Neural crest cell (in vitro differentiated cells): ENCODE data around the gene LMTK3. TPM values are rescaled to one million over a fixed set of nuclear protein-coding genes. Genes with fewer than 3 reads are reported as not detected.

Source experiments
- DNase-seq: peaks from one replicate; pipeline ENCODE4 v3.0.0; 2021; ENCODE audit warnings: low read depth, mixed read lengths, low spot score
- H3K27ac Mint-ChIP-seq: one replicate; pipeline ENCODE4 v1.8.0; 2021; ENCODE audit warnings: mild to moderate bottlenecking, mixed read lengths; ENCODE audit not compliant: unreplicated experiment
- H3K27me3 Mint-ChIP-seq: 2 replicates; pipeline ENCODE4 v1.8.0; 2021; ENCODE audit warnings: low read depth, mild to moderate bottlenecking, mixed read lengths
- H3K36me3 Mint-ChIP-seq: 2 replicates; pipeline ENCODE4 v1.8.0; 2021; ENCODE audit warnings: low read depth, mild to moderate bottlenecking, mixed read lengths
- H3K4me1 Mint-ChIP-seq: 2 replicates; pipeline ENCODE4 v1.8.0; 2021; ENCODE audit warnings: mixed read lengths
- H3K4me3 Mint-ChIP-seq: one replicate; pipeline ENCODE4 v1.8.0; 2021; ENCODE audit warnings: mild to moderate bottlenecking, mixed read lengths
- H3K9me3 Mint-ChIP-seq: 2 replicates; pipeline ENCODE4 v1.8.0; 2021; ENCODE audit warnings: mixed read lengths
- long read RNA-seq: library from polyadenylated mRNA; unstranded; transcript quantifications from one replicate; pipeline ENCODE4 v2.0.0, GENCODE V29; 2020
- total RNA-seq: library from RNA; stranded (reverse); gene quantifications from 2 replicates; pipeline ENCODE4 v1.2.1, GENCODE V29; 2021
- TF ChIP-seq, protein P1 (sequence below): fragments of 200-600 bp; sonication (generic); conservative IDR thresholded peaks from 2 replicates; pipeline ENCODE4 v1.5.0; 2021; ENCODE audit warnings: antibody characterized with exemption, mild to moderate bottlenecking

LMTK3 gene, protein sequence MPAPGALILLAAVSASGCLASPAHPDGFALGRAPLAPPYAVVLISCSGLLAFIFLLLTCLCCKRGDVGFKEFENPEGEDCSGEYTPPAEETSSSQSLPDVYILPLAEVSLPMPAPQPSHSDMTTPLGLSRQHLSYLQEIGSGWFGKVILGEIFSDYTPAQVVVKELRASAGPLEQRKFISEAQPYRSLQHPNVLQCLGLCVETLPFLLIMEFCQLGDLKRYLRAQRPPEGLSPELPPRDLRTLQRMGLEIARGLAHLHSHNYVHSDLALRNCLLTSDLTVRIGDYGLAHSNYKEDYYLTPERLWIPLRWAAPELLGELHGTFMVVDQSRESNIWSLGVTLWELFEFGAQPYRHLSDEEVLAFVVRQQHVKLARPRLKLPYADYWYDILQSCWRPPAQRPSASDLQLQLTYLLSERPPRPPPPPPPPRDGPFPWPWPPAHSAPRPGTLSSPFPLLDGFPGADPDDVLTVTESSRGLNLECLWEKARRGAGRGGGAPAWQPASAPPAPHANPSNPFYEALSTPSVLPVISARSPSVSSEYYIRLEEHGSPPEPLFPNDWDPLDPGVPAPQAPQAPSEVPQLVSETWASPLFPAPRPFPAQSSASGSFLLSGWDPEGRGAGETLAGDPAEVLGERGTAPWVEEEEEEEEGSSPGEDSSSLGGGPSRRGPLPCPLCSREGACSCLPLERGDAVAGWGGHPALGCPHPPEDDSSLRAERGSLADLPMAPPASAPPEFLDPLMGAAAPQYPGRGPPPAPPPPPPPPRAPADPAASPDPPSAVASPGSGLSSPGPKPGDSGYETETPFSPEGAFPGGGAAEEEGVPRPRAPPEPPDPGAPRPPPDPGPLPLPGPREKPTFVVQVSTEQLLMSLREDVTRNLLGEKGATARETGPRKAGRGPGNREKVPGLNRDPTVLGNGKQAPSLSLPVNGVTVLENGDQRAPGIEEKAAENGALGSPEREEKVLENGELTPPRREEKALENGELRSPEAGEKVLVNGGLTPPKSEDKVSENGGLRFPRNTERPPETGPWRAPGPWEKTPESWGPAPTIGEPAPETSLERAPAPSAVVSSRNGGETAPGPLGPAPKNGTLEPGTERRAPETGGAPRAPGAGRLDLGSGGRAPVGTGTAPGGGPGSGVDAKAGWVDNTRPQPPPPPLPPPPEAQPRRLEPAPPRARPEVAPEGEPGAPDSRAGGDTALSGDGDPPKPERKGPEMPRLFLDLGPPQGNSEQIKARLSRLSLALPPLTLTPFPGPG (N-terminal part only)
- total RNA-seq = 3.1 and 3.3 TPM in 2 replicates
- long read RNA-seq, partial matches to known transcripts = 0 of 3 reads
- long read RNA-seq, other reads (novel, unspliced or antisense) = 3 of 3 reads

DNA sequence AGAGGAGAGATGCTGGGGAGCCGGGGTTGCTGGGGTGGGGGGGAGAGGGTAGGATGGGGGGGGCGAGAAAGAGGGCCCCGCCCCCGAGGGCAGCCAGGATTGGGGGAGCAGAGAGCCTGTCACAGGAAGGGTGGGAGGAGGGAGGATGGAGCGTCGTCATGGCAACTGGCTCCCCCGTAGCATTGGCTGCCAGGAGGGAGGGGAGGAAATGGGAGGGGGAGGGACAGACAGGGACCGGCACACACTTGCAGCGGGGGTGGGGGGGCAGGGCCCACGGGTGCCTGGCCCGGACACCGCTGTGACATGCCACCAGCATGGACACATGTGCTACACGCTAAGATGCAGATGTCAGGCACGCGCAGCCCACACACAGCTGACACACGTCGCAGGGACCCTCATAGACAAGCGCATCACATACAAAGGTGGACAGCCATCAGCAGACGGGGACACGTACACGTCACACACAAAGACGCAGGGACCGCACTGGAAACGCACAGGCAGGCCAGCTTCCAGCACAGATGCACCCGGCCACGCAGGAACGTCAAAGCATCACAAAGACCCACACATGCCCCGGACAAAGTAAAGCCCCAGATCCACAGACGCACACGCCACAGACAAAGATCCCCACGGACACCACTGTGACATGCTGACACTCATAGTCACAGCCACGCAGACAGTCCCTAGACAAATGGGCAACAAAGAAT is at the start of gene LMTK3:
TSS of gene LMTK3 (minus strand) at position 36 of the 704 bp plus-strand sequence. CDS start 259 bp downstream, outside the sequence.
- TF ChIP-seq, protein P1, sequence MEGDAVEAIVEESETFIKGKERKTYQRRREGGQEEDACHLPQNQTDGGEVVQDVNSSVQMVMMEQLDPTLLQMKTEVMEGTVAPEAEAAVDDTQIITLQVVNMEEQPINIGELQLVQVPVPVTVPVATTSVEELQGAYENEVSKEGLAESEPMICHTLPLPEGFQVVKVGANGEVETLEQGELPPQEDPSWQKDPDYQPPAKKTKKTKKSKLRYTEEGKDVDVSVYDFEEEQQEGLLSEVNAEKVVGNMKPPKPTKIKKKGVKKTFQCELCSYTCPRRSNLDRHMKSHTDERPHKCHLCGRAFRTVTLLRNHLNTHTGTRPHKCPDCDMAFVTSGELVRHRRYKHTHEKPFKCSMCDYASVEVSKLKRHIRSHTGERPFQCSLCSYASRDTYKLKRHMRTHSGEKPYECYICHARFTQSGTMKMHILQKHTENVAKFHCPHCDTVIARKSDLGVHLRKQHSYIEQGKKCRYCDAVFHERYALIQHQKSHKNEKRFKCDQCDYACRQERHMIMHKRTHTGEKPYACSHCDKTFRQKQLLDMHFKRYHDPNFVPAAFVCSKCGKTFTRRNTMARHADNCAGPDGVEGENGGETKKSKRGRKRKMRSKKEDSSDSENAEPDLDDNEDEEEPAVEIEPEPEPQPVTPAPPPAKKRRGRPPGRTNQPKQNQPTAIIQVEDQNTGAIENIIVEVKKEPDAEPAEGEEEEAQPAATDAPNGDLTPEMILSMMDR = no peak
- Mint-ChIP-seq H3K4me3 (peak within 1 kb of the TSS; percentile 83), H3K27ac (no peak within 1 kb of the TSS)

DNA sequence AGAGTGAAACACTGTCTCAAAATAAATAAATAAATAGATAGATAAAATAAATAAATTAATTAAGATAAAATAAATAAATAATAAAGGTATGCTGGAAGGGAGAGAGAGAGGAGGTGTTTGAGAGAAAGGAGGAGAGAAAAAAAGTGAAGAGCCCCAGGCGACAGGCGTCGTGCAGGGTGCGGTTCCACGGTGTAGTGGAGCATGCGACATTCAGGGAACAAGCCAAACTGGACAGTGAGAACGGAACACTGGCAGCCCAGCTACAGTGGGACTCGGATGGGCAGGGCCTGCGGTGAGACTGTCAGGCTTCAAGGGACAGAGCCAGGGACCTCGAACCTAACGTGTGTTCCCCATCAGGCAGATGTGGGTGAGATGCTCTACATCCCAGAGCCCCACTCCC is 49.8 kb upstream of the LMTK3 start:
- Mint-ChIP-seq H3K4me3 (no peak overlapping the region), H3K27me3 (peaks cover 6% of the 10 kb centered on the region), H3K36me3 (no peaks in the 10 kb centered on the region), H3K9me3 (no peaks in the 10 kb centered on the region), H3K27ac (no peak overlapping the region), H3K4me1 (peaks cover 3% of the 10 kb centered on the region)
- DNase-seq = no peak
- TF ChIP-seq, protein P1 = no peak

More for the DNA sequence above, at the start of gene LMTK3:
- H3K9me3 Mint-ChIP-seq = no peaks in the 10 kb centered on the region
- no peaks in the 10 kb centered on the region for H3K36me3 Mint-ChIP-seq
- DNase-seq = no peak
- H3K4me1 Mint-ChIP-seq = peaks cover 14% of the 10 kb centered on the region
- peaks cover 35% of the 10 kb centered on the region for H3K27me3 Mint-ChIP-seq

DNA sequence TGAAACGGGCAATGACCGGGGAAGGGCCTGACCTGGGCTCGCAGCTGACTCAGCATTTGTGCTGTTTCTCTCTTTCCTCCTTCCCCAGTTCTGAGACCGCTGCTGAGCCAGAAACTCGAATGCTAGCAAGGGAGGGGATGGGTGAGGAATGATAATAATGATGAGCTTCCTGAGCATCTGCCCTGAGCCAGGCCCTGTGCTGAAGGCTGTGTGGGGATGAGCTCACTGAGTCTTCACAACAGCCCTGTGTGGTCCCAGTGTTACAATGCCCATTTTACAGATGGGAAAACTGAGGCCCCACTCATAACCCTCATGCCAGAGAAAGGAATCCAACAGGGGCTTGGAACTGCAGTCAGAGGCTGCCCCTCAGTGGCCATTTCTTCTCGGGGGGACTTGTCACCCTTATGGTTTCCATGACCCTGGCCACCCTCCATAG is 48.5 kb upstream of the LMTK3 start:
- no peaks in the 10 kb centered on the region for H3K9me3 Mint-ChIP-seq
- H3K27me3 Mint-ChIP-seq = peaks cover 5% of the 10 kb centered on the region
- no peak overlapping the region for H3K4me3 Mint-ChIP-seq
- peaks cover 7% of the 10 kb centered on the region for H3K4me1 Mint-ChIP-seq
- no peaks in the 10 kb centered on the region for H3K36me3 Mint-ChIP-seq
- H3K27ac Mint-ChIP-seq = no peak overlapping the region
- TF ChIP-seq, protein P1 = no peak
- DNase-seq = no peak

DNA sequence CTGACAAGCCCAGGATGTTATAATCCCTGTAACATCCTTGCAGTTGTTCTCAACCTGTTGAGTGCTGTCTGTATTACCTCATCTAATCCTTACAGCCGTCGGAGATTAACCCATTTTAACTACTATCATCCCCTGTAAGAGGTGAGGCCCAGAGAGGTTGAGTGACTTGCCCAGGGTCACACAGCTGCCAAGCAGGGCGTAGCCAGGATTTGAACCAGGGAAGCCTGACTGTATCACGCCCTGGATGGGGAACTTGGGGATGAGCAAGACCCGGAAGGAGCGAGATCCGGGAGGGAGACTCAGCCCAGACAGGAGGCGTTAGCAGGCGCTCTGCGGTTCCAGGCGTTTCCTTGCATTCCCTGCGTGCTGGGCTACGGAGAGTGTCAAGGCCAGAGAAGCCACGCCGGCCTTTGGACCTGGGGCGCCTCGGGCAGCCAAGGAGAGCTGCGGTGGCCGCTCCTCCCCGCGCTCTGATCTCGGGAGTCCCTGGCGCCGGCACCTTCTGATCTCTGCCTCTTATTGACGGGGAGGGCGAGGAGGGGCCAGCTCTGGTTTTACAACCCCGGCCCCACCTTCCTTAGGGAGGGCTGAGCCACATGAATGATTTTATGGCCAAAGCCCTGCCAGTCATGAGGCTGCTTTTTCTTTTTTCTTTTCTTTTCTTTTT is 46.5 kb upstream of the LMTK3 start:
- no peaks in the 10 kb centered on the region for H3K9me3 Mint-ChIP-seq
- no peak for DNase-seq
- no peak overlapping the region for H3K27ac Mint-ChIP-seq
- peaks cover 4% of the 10 kb centered on the region for H3K27me3 Mint-ChIP-seq
- peaks cover 4% of the 10 kb centered on the region for H3K4me1 Mint-ChIP-seq
- TF ChIP-seq, protein P1 = no peak
- H3K4me3 Mint-ChIP-seq = no peak overlapping the region
- H3K36me3 Mint-ChIP-seq = no peaks in the 10 kb centered on the region
